Subcutaneous adipose tissue (tissue), 4 donors: ENCODE data around the gene RMND5B. TPM values are rescaled to one million over a fixed set of nuclear protein-coding genes. Genes with fewer than 3 reads are reported as not detected.

Experiments used
- total RNA-seq, 4 donors: library from RNA; depleted of rRNA; stranded (reverse); fragments of >200 nt; gene quantifications; one replicate each; pipeline ENCODE4 v1.1.0, GENCODE V29; 2016
- TF ChIP-seq, protein P1 (sequence below): fragments of 450-650 bp; IDR thresholded peaks from one replicate; pipeline ENCODE4 v1.5.1; 2016; ENCODE audit warnings: low read depth, mild to moderate bottlenecking, control low read depth, antibody characterized with exemption, moderate library complexity

The RMND5B gene
- total RNA-seq, 4 donors from 2014 or later: 19.2 to 41.3 (median 24.3) TPM

DNA sequence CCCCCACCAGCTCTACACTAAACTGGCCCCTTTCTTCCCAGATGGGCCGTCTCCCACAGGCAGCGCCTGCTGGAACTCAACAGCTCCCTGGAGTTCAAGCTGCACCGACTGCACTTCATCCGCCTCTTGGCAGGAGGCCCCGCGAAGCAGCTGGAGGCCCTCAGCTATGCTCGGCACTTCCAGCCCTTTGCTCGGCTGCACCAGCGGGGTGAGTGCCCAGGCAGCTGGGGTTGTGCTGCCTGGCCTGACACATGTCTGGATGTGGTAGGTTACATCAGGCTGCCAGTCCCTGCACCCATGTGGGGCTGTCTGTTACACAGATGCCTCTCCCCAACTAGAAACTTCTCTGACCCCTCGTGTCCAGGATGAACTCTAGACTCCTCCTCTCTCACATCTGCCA lies 13.1 kb downstream of the RMND5B start:
- TF ChIP-seq, protein P1, sequence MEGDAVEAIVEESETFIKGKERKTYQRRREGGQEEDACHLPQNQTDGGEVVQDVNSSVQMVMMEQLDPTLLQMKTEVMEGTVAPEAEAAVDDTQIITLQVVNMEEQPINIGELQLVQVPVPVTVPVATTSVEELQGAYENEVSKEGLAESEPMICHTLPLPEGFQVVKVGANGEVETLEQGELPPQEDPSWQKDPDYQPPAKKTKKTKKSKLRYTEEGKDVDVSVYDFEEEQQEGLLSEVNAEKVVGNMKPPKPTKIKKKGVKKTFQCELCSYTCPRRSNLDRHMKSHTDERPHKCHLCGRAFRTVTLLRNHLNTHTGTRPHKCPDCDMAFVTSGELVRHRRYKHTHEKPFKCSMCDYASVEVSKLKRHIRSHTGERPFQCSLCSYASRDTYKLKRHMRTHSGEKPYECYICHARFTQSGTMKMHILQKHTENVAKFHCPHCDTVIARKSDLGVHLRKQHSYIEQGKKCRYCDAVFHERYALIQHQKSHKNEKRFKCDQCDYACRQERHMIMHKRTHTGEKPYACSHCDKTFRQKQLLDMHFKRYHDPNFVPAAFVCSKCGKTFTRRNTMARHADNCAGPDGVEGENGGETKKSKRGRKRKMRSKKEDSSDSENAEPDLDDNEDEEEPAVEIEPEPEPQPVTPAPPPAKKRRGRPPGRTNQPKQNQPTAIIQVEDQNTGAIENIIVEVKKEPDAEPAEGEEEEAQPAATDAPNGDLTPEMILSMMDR: no peak

DNA sequence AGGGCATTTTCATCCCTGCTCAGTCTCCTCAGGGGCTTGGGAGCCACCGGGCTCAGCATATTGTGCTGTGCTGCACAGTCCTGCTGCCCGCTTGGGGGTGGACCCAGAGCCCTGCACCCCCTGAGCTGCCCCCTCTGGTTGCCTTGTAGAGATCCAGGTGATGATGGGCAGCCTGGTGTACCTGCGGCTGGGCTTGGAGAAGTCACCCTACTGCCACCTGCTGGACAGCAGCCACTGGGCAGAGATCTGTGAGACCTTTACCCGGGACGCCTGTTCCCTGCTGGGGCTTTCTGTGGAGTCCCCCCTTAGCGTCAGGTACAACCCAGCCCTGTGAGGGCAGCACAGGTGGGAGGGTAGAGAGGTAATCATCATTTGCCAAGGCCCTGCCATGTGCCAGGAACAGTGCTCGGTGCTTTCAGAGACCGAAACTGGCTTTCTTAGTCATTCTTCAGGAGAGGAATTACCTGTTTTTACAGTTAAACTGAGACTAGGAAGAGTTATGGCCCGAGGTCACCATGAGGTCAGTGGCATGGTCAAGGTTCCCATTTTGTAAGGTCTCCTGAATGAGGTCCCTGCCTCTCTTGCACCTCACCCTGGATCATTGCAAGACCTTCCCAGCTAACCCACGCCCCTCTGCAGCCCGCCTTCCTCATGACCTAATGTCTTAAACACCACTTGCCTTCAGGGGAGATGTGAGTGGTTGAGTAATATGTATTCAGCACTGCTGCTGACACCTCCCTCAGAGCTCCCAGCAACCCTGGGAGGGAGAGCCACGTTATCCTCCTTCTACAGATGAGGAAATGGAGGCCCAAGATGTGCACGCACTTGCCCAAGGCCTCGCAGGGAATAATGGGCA lies 15.4 kb downstream of the RMND5B start:
- TF ChIP-seq, protein P1: no peak

DNA sequence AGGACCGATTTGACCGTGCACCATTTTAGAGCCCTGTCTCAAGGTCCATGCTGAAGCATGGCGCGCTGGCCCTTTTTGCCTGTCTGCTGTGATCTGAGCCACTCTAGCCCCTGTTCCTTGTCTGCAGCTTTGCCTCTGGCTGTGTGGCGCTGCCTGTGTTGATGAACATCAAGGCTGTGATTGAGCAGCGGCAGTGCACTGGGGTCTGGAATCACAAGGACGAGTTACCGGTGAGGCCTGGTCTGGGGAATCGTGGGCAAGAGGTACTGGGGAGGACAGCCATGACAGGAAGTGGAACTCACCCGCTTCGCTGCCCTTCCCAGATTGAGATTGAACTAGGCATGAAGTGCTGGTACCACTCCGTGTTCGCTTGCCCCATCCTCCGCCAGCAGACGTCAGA lies 16.6 kb downstream of the RMND5B start:
- TF ChIP-seq, protein P1: no peak

DNA sequence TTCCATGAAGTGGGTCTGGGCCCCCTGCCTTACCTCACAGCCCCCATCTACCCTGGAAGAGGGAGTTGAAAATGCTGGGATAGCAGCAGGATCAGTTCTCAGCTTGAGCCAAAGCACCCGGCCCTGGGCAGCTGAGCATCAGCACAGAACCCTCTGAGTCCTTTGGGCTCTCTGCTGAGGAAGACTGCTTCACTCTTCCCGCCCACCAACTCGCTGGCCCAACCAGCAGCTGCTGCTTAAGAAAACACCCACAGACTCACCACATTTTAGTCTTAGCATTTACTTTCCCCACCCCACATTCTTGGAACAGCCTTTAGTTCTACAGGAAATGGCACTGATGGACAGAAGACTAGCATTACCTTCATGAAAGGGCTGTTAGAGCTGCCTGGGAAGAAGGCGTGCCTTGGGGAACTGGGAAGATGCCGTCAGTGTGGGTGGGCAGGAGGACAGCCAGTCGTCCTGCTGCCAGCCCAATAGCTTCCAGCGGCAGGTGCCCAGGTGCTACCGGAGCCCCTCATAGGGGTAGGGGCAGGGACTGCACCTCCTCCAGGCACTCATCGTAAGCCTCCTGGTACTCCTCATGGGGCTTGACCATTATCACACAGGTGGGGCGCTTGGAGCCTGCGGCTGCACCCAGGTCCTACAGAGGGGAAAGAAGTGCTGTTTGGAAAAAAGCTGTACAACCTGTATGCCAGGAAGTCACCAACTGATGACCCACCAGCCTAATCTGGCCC lies 18.6 kb downstream of the RMND5B start:
- TF ChIP-seq, protein P1: no peak

DNA sequence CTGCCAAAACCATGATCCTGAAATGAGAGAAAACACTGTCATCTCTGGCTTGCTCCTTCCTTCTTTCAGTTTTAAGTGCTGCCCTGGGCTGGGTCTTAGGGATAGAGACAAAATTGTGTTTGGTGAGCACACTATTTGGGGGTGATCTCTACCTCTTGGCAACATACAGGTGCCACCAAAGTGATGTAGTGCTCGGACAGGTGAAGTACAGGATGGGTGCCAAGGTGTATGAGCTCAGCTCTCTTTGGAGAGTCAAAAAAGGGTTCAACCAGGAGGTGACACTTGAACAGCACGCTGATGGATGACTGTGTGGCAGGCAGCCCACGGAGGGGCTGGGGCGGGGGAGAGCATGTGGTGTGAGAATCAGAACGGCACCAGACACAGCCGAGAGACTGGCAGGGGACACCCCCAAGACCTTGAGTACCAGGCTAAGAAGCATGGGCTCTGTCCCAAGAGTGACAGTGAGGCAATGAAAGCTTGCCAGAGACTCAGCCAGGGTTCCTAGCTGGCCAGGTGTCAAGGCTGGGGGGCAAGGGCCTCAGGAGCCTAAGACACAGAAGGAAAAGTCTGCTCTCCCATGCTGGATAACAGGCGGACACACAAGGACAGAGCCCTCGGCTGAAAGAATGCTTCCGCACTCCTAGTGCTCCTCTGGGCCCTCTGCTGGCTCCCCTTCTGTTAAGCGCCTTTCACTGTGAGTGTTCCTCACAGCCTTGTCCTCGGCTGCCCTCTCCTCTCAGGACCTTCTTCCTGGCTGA lies 20.3 kb downstream of the RMND5B start:
- TF ChIP-seq, protein P1: no peak

DNA sequence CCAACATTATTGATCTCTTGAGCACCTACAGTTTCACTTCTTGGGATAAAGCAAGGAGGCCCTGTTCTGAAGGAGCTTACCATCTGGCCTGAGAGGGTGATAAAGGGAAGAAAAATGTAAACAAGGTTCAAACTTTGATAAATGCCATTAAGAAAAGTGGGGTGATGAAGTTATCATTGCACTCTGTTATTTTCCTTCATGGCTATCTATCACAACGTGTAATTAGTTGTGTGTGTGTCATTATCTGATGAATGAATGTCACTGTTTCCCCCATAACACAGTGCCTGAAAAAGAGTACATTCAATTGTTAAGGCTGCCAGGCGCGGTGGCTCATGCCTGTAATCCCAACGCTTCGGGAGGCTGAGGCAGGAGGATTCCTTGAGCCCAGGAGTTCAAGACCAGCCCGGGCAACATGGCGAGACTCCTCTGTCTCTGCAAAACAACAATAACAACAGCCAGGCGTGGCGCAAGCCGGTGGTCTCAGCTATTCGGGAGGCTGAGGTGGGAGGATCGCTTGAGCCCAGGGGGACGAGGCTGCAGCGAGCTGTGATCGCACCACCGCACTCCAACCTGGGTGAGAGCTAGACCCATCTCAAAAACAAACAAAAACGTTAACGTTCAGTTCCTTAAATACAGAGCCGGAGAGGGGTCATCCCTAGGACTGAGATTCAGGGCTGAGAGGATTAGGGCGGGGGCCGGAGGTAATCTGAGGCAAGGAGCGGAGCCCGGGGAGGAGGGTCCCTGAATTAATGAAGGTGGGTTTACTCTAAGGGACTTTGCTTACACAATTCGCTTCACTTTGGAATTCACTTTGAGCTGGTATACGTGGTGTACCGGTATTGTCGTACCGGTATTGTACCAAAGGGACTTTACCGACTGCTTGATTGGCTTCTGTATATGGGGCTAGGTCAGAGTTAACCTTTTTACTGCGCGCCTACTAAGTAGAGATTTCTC lies 22.0 kb downstream of the RMND5B start:
- TF ChIP-seq, protein P1: no peak
